ENCODE measurements around the gene BACE2. TPM values are rescaled to one million over a fixed set of nuclear protein-coding genes. Genes with fewer than 3 reads are reported as not detected.

BACE2 gene
- polyA plus RNA-seq, 2 of the 4 experiments (the other 2 are of a cell fraction): 15.2 to 26.0 TPM

DNA sequence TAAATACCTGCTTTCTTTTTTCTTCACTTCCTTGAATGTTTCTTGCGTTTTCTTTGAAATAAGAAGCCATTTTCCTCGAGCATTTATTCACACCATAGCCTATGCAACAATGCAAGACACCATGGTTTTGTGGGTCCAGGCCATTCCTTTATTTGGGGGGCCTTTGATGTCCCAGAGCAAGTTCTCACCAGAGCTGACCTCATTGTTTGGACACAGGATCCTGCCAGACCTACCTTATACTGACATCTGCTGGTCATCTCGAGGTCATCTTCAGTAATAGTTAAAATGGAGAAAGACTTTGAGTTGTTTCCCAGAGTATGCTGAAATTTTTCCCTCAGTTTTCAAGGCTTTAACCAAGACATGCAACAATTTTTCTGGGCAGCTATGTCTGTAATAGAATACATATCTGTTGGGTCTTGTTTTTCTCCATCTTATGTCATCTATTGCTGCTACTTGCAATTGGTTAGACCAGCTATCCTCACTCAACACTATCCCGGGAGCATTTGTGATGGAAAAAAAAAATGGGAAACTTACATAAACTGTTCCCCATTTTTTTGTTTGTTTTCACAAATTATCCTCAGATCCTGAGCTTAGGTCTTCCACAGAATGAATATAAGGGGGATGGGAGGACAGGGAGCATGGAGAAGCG, 34.0 kb upstream of the BACE2 start:
- Histone ChIP-seq H3K27ac (no peak overlapping the region), H3K4me3 (no peak overlapping the region), H3K4me1 (no peaks in the 10 kb centered on the region), H3K4me2 (no peak overlapping the region), H3K9me3 (no peaks in the 10 kb centered on the region)
- POLR2A ChIA-PET: no interaction called here
- TF ChIP-seq HOXB5 (CRISPR knock-in tag; IDR thresholded peaks at IDR 0.05): no peak
- no peak for TF ChIP-seq JUN (IDR thresholded peaks at IDR 0.05)
- TF ChIP-seq, protein P1, sequence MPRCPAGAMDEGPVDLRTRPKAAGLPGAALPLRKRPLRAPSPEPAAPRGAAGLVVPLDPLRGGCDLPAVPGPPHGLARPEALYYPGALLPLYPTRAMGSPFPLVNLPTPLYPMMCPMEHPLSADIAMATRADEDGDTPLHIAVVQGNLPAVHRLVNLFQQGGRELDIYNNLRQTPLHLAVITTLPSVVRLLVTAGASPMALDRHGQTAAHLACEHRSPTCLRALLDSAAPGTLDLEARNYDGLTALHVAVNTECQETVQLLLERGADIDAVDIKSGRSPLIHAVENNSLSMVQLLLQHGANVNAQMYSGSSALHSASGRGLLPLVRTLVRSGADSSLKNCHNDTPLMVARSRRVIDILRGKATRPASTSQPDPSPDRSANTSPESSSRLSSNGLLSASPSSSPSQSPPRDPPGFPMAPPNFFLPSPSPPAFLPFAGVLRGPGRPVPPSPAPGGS (IDR thresholded peaks at IDR 0.05): no peak
- no peak for TF ChIP-seq MAZ (IDR thresholded peaks at IDR 0.05; ENCODE audit: borderline replicate concordance, low read depth, low read length)
- peak; percentile 21; the same call in 1 of the 3 replicates for TF ChIP-seq SMC3 (IDR thresholded peaks at IDR 0.05)
- no peak for TF ChIP-seq POLR2A (IDR thresholded peaks at IDR 0.05; ENCODE audit: low read length)
- TF ChIP-seq ZC3H11A (IDR thresholded peaks at IDR 0.05): no peak
- TF ChIP-seq MAFK (IDR thresholded peaks at IDR 0.05; ENCODE audit: partially characterized antibody): no peak
- no peak for TF ChIP-seq FOSL2 (IDR thresholded peaks at IDR 0.05)
- TF ChIP-seq FOSL2 (CRISPR knock-in tag; IDR thresholded peaks at IDR 0.05): no peak
- TF ChIP-seq ESRRA (IDR thresholded peaks at IDR 0.05; ENCODE audit: borderline replicate concordance, low read length): no peak
- TF ChIP-seq JUNB (IDR thresholded peaks at IDR 0.05): no peak
- no peak for TF ChIP-seq HOXA7 (CRISPR knock-in tag; IDR thresholded peaks at IDR 0.05)
- no peak for TF ChIP-seq NFE2L2 (conservative IDR thresholded peaks at IDR 0.05; ENCODE audit: low read length)
- TF ChIP-seq RAD21 (conservative IDR thresholded peaks at IDR 0.05 in 1 of 2, IDR thresholded peaks at IDR 0.05 in 1 of 2): peak in 1 of 2 experiments; percentile 45; a peak in 1 of 5 replicates
- no peak for TF ChIP-seq RCOR1 (IDR thresholded peaks at IDR 0.05; ENCODE audit: low read depth, low read length)
- TF ChIP-seq HDAC2 (IDR thresholded peaks at IDR 0.05): no peak
- TF ChIP-seq, protein P2, sequence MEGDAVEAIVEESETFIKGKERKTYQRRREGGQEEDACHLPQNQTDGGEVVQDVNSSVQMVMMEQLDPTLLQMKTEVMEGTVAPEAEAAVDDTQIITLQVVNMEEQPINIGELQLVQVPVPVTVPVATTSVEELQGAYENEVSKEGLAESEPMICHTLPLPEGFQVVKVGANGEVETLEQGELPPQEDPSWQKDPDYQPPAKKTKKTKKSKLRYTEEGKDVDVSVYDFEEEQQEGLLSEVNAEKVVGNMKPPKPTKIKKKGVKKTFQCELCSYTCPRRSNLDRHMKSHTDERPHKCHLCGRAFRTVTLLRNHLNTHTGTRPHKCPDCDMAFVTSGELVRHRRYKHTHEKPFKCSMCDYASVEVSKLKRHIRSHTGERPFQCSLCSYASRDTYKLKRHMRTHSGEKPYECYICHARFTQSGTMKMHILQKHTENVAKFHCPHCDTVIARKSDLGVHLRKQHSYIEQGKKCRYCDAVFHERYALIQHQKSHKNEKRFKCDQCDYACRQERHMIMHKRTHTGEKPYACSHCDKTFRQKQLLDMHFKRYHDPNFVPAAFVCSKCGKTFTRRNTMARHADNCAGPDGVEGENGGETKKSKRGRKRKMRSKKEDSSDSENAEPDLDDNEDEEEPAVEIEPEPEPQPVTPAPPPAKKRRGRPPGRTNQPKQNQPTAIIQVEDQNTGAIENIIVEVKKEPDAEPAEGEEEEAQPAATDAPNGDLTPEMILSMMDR (IDR thresholded peaks at IDR 0.05): peak; percentile 42; the same call in 2 of the 3 replicates
- TF ChIP-seq EHMT2 (IDR thresholded peaks at IDR 0.05; ENCODE audit: low read depth): no peak
- ATAC-seq (peak; percentile 68 to 77; a peak in 3 of 6 replicates), DNase-seq (ENCODE audit: low read depth in 1 of 2, low spot score in 1 of 2) (peak; percentile 41 to 47), FAIRE-seq (no peak)
- CTCF ChIA-PET: interaction anchor here (0.6 to 7.1 kb wide), 13 partner anchors 10 to 990 kb away, joined by 3 to 67 read pairs (median 4); no protein-coding TSS in a partner anchor
- WGBS (ENCODE audit: missing lambda C conversion rate): 32% methylated on average over 5 of the region's 5 CpGs

DNA sequence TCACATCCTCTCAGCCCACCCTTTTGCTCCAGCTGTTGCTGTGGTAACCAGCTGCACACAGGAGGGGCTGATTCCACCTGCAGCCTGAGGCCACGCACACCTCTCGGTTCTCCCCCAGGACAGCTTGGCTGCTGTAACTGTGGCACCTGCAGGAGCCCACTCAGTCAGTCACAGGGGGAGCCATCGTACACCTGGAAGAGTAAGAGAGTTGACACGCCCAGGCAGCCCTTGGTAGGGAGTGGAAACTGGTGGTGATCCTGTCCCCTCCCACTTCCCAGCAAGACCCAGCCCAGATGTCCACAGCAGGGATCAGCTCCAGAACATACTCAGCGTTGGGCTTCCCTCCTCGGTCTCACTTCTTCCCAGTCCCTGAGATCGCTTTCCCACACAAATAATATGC, 32.2 kb upstream of the BACE2 start:
- no peak for TF ChIP-seq RAD21 (conservative IDR thresholded peaks at IDR 0.05 in 1 of 2, IDR thresholded peaks at IDR 0.05 in 1 of 2)
- TF ChIP-seq, protein P3, sequence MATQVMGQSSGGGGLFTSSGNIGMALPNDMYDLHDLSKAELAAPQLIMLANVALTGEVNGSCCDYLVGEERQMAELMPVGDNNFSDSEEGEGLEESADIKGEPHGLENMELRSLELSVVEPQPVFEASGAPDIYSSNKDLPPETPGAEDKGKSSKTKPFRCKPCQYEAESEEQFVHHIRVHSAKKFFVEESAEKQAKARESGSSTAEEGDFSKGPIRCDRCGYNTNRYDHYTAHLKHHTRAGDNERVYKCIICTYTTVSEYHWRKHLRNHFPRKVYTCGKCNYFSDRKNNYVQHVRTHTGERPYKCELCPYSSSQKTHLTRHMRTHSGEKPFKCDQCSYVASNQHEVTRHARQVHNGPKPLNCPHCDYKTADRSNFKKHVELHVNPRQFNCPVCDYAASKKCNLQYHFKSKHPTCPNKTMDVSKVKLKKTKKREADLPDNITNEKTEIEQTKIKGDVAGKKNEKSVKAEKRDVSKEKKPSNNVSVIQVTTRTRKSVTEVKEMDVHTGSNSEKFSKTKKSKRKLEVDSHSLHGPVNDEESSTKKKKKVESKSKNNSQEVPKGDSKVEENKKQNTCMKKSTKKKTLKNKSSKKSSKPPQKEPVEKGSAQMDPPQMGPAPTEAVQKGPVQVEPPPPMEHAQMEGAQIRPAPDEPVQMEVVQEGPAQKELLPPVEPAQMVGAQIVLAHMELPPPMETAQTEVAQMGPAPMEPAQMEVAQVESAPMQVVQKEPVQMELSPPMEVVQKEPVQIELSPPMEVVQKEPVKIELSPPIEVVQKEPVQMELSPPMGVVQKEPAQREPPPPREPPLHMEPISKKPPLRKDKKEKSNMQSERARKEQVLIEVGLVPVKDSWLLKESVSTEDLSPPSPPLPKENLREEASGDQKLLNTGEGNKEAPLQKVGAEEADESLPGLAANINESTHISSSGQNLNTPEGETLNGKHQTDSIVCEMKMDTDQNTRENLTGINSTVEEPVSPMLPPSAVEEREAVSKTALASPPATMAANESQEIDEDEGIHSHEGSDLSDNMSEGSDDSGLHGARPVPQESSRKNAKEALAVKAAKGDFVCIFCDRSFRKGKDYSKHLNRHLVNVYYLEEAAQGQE (IDR thresholded peaks at IDR 0.05): no peak
- TF ChIP-seq CEBPB (IDR thresholded peaks at IDR 0.05): no peak
- TF ChIP-seq ZNF302 (CRISPR knock-in tag; IDR thresholded peaks at IDR 0.05): no peak
- no peak for TF ChIP-seq FOSB (CRISPR knock-in tag; IDR thresholded peaks at IDR 0.05)
- TF ChIP-seq, protein P4, sequence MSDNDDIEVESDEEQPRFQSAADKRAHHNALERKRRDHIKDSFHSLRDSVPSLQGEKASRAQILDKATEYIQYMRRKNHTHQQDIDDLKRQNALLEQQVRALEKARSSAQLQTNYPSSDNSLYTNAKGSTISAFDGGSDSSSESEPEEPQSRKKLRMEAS (IDR thresholded peaks at IDR 0.05): no peak
- TF ChIP-seq RFX5 (IDR thresholded peaks at IDR 0.05): no peak
- TF ChIP-seq FOXS1 (CRISPR knock-in tag; IDR thresholded peaks at IDR 0.05): no peak
- TF ChIP-seq, protein P5, sequence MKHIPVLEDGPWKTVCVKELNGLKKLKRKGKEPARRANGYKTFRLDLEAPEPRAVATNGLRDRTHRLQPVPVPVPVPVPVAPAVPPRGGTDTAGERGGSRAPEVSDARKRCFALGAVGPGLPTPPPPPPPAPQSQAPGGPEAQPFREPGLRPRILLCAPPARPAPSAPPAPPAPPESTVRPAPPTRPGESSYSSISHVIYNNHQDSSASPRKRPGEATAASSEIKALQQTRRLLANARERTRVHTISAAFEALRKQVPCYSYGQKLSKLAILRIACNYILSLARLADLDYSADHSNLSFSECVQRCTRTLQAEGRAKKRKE (CRISPR knock-in tag; IDR thresholded peaks at IDR 0.05; ENCODE audit: low read depth): no peak
- TF ChIP-seq CHD4 (IDR thresholded peaks at IDR 0.05; ENCODE audit: borderline replicate concordance): no peak
- TF ChIP-seq SMC3 (IDR thresholded peaks at IDR 0.05): no peak
- TF ChIP-seq HEYL (CRISPR knock-in tag; IDR thresholded peaks at IDR 0.05): no peak
- TF ChIP-seq MYC (IDR thresholded peaks at IDR 0.05; ENCODE audit: borderline replicate concordance, low read length): no peak
- TF ChIP-seq CBX8 (IDR thresholded peaks at IDR 0.05): no peak
- no peak for TF ChIP-seq FOSL2 (IDR thresholded peaks at IDR 0.05)
- no peak for TF ChIP-seq FOSL2 (CRISPR knock-in tag; IDR thresholded peaks at IDR 0.05)
- TF ChIP-seq JUNB (IDR thresholded peaks at IDR 0.05): no peak
- POLR2A ChIA-PET: no interaction called here
- ATAC-seq (no peak), DNase-seq (ENCODE audit: low read depth in 1 of 2, low spot score in 1 of 2) (no peak), FAIRE-seq (no peak)
- Histone ChIP-seq H3K27ac (no peak overlapping the region), H3K4me1 (no peaks in the 10 kb centered on the region), H3K4me2 (no peak overlapping the region), H3K9me3 (no peaks in the 10 kb centered on the region), H3K4me3 (no peak overlapping the region)
- CTCF ChIA-PET: interaction anchor here (0.8 to 7.1 kb wide), 3 partner anchors 12 to 992 kb away, joined by 3 to 67 read pairs (median 4); no protein-coding TSS in a partner anchor
- WGBS (ENCODE audit: missing lambda C conversion rate): 54% methylated on average over 6 of the region's 7 CpGs
